GM18907 (cell line): ENCODE measurements around the gene CLIC3.
"Not testable (repeated sequence)": the region's sequence is repeated elsewhere in the genome, so short reads cannot be mapped to it uniquely, and the experiment has no call there.

Source experiments
- ATAC-seq: cut with Tn5 transposase; IDR thresholded peaks from one replicate; pipeline ENCODE4 v1.9.1; 2021; ENCODE audit warnings: mild to moderate bottlenecking, moderate library complexity; ENCODE audit not compliant: unreplicated experiment

The CLIC3 gene

DNA sequence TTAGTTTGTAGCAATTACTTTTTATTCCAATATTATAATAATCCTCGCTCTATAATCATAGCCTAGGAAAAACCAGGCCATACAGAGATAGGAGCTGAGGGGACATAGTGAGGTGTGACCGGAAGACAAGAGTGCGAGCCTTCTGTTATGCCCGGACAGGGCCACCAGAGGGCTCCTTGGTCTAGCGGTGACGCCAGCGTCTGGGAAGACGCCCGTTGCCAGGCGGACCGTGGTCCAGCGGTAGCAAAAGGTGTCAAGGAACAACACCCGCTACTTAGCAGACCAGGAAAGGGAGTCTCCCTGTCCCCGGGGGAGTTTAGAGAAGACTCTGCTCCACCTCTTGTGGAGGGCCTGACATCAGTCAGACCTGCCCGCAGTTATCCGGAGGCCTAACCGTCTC, 7.9 kb upstream of the CLIC3 start:
- not testable (repeated sequence) for ATAC-seq

DNA sequence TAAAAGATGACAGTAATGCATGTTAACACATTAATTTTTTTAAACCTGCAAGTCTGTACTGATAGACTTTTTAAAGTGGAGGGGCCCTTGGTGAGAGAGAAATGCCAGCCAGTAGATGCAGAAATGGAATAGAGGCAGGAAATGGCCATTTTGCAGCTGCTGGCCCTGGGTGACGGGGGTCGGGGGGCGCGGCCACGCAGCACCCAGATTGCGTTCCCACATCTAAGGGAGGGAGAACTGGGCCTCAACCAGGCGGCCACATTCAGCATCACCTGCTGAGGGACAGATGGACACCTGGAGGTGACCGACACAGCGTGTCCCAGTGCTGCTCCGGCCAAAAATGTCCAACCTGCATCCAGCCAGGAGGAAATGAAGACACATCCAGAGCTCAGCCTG, 6.3 kb upstream of the CLIC3 start:
- no peak for ATAC-seq

DNA sequence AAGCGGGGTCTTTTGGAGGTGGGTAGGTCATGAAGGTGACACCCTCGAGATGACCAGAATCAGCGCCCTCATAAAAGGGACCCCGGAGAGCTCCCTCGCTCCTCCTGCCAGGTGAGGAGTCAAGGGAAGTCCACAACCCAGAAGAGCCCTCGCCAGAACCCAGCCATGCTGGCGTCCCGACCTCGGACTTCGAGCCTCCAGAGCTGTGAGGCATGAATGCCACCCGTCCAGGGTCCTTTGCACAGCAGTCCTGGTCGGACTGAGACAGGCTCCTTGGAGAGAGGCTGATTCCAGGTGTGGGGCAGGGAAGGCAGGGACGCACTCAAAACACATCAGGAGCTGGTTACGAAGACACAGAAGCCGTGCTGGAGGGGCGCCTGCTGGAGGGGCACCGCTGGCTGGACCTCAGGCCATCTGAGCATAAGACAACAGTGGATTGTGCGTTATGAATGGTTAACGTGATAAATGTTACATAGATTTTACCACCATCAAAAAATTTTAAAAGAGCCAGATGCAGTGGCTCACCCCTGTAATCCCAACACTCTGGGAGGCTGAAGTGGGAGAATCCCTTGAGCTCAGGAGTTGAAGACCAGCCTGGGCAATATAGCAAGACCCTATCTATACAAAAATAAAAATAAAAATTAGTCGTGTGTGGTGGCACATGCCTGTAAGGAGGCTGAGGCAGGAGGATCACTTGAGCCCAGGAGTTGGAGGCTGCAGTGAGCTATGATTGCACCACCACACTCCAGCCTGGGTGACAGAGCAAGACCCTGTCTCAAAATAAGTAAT, 5.7 kb upstream of the CLIC3 start:
- ATAC-seq, result no peak

DNA sequence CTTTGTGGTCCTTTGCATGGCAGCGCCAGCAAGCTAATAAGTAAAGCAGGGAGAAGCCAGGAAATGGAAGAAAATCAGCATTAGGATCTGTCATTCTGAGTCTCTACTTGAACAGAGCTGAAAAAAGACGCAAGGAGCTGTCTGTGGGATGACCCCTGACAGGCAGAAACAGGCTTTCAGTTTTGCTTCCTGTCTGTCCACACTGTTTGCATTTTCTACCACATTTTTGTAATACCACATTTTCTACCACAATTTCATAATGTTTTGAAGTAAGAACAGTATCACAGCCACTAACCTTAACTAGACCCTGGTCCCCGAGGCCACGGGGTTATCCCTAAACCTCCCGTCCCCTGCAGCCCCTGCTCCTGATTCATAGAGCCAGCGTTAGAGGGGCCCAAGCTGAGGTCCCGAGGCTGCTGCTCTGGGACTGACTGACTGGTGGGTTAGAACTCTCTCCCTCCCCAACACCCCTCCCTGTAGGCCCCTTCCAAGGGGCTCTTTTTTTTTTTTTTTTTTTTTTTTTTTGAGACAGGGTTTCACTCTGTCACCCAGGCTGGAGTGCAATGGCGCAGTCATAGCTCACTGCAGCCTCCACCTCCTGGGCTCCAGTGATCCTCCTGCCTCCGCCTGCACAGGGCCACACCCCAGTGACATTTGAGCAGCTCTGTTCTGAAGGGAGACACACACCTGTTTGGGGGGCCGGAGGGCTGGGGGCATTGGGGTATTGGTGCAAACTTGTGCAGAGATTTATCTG, 4.0 kb upstream of the CLIC3 start:
- peak; percentile 65 for ATAC-seq

DNA sequence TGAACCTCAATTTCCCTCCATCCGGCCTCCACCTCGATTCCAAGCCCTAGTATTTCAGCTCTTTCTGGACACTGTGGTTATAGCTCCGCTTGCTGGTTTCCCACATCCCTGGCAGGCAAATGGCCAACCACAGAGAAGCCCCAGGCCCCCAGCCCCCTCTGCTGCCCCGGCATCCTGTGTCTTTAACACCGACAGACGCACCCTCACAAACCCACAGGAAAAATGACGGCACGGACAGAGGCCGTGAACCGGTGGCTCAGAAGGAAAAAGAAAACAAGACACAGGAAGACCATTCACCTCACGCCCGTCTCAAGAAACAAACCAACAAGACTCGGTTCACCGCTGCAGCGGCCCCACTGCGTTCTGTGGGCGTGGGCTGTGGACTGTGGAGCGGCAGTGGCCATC, 1.5 kb upstream of the CLIC3 start:
- ATAC-seq, result no peak

DNA sequence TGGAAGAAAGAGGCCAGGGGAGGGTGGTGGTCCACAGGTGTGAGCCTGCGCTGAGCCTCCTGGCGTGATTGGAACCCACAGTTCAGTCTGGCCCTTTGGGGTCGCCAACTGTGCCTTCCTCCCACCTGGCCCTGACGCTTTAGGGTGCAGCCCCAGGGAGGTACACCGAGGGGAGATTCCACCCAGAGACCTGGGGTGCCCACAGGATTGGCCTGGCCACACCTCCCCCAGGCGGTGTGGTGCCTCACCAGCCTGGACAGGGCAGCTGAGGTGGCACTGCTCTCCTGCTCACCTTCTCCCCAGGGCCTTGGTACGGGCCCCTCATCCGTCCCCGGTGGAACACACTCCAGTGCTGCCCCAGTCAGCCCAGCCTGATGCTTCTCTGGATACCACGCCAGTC, 1.0 kb upstream of the CLIC3 start:
- ATAC-seq, result no peak

DNA sequence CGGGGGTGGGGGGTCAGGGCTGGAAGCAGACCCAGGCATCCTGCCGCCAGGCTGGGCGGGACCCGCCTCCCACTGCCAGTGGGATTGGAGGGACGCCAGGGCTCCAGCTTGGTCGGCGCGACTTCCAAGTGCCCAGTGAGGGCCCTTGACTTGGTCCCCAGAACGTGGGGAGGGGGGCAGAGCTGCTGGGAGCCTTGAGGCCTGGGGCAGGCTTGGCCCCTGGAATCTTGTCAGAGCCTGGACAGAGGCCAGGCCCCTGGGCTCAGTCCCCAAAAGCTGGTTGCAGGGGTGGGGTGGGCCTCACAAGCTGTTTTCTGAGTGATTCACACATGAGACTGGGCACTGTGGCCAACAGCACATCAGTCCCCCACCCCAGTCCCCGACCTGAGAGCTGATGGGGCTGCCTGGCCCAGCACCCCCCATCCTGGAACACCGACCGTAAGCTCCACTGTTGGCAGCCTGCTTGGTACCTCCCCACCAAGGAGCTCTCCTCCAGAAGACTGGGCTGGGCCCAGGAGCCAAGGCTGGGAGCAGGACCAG, 526 bp downstream of the CLIC3 start:
- no peak for ATAC-seq

DNA sequence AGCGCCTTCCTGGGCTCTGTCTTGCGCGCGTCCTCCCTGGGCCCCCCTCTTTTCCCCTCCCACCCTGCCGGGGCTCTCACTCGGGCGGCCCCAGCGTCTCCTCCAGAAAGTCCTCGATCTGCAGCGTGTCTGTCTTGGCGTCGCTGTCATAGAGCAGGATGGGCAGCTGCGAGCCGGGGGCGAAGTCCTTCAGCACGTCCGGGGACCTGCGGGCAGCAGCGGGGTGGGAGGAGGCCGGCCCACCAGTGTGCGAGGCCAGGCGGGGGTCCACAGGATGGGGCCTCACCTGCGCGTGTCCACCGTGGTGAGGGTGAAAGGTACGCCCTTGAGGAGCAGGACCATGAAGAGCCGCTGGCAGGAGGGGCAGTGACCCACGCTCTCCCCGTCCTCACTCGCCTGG, 1.0 kb downstream of the CLIC3 start:
- ATAC-seq, result no peak

DNA sequence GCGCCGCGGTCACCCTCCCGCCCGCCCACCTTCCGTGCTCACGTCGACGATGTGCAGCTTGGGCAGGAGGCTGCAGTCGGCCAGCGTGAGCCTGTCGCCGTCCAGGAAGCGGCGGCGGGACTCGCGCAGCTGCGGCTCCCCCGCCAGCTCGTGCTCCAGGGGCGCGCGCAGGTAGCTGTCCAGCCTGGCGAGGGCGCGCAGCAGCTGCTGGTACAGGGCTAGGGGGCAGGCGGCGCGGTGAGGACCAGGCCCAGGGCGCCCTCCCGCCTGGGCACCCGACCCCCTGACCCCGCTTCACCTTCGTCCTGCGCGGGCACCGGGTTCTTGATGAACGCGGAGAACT, 1.5 kb downstream of the CLIC3 start:
- no peak for ATAC-seq

DNA sequence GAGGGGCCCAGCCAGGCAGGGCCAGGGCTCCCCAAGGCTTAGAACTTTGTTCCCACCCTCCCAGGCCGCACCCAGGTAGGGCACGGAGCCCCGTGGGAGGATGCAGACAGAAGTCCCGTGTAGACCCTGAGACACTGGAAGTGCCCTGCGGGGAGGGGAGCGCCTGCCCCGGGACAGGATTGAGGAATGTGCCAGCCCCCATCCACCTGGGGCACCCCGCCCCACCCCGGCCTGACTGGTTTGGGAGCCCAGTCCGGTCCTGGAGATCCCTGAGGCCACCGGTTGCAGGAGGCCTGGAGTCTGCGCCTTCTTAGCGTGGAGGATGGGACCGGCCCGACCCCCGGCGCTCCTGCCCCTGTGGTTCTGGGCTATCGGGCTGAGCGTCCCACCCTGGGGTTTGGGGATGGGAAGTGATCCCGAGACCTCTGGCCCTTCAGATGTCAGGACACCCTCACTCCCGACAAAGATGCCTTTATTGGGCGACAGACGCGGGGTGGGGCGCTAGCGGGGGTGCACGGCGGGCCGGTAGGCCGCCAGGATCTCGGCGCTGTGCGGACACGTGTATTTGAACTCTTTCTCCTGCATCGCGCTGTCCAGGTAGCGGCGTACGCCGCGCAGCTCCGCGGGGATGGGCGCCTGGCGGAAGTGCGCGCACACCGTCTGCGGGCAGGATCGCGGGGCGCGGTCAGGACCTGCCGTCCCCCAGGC, 2.0 kb downstream of the CLIC3 start:
- no peak for ATAC-seq

DNA sequence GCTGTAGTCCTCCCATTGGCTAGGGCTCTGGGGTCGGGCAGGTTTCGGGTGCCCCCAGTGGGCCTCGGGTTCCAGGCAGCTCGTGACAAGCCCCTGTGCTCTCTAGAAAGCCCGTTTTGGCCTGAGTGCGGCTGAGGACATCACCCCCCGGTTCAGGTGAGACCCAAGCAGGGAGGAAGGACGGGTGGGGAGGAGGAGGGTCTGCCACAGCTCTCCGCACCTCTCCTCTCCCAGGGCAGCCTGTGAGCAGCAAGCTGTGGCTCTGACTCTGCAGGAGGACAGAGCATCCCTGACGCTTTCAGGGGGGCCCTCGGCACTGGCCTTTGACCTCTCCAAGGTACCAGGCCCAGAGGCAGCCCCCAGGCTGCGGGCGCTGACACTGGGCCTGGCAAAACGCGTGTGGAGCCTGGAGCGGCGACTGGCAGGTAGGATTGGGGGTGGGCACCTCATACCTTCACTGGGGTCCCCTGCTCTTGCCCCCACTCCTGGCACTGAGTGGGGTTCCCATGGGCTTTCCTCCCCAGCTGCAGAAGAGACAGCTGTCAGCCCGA, 3.5 kb downstream of the CLIC3 start:
- peak; percentile 4 for ATAC-seq

DNA sequence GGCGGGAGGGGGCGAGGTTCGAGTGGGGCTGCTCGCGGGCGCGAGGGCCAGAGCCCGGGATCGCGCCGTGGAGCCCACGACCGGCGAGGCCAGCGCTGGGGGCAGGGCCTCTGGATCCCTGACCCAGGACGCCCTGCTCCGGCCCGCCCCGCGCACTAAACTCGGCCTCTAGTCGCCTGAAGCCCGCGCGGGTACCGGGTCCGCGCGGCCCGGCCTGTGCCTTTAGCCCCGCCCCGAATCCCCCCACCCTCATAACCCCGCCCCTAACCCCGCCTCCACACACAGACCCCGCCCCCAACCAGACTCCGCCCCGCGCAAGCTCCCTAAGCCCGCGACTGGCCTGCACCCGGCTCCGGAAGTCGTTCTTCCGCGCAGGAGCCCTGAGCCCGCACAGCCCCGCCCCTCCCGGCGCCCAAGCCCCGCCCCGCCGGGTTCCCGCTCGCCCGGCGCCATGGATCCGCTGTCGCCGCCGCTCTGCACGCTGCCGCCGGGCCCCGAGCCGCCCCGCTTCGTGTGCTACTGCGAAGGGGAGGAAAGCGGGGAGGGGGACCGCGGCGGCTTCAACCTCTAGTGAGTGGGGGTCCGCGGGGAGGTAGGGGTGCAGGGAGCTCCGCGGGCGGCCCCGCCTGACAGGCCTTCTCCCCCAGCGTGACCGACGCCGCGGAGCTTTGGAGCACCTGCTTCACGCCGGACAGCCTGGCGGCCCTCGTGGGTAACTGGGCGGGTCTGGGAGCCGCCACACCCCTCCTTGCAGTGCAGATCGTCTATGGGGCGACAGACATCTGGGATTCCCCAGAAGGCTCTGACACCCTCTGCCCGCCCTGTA, 4.2 kb downstream of the CLIC3 start, which contains the start of gene PAXX:
Gene PAXX (plus strand): TSS at position 430 of the 826 bp plus-strand sequence. CDS start 22 bp downstream, at position 452.
- peak; percentile 75 for ATAC-seq

DNA sequence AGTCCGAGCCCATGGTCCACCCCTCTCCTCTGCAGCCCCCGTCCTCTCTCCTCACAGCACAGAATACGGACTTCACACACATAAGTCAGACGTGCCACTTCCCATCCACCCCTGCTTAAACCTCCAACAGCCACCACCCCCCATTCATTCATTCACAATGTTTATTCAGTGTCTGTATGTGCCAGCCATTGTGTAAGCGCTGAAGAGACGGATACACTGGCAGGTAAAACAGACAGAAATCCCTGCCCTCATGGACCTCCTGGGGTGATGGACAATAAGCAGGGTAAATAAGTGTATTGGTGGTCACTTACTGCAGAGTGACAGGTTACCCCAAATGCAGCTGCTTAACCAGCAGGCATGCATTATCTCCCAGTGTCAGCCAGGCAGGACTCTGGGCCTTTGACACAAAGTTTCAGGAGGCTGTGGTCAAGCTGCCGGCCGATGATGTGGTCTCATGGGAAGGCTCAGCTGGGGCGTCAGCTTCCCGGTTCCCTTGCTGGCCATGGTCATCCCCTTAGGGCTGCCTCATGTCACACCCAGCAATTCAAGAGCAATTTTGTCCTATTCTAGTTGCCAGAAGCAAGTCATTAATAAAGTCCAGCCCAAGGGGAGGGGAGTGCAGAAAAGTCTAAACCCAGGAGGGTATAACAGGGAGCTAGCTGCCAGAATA, 6.0 kb downstream of the CLIC3 start:
- no peak for ATAC-seq

DNA sequence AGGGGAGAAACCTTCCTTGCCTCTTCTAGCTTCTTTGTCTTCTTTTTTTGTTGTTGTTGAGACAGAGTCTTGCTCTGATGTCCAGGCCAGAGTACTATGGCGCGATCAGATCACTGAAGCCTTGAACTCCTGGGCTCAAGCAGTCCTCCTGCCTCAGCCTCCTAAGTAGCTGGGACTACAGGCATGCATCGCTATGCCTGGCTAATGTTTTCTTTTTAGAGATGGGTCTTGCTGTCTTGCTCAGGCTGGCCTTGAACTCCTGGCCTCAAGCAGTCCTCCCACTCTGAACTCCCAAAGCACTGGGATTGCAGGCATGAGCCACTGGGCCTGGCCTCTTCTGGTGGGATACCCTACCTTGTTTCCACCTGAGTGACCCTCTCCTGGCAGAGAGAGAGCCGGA, 7.5 kb downstream of the CLIC3 start:
- no peak for ATAC-seq

DNA sequence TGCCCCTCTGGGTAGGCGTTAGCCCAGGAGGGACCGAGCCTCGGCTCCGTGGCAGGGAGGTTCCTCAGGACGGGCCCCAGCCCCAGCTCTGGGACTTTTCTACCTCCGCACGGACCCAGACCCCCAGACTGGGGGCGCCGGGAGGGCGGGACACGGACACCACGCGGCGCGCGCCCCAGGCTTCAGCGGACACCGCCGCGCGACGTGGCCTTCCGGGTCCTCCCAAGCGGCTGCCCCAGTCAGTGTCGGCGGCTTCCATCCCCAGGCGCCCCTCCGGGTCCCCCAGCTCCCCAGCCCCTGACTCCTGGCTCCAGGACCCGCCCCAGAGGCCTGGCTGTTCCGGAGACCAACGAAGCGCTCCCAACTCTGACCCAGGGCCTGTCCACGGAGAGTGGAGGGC, 10.5 kb downstream of the CLIC3 start:
- ATAC-seq, result no peak

DNA sequence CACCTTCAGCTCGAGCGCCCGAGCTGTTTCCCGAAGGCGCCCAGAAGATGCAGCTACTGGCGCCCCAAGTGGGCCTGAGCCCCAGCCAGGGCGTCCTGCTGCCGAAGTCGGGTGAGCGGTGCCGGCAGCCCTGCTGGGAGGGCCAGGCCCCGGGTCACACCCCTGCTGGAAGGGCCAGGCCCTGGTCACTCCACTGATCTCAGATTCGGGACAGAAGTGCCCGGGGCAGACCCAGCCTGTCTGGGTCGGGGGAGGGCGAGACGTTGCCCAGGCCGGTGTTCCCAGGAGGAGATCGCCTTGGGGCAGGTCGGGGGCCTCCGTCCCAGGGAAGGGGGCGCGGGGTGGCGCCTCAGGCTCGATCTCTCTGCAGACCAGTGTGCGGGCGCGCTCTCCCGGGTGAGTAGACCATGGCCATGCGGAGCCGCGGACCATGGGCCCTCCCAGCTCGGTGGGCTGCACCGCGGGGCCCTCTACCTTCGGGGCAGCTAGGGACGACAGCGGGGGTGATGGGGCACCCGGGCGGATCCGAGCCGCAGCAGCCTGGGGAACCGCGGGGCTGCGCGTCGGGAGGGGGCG, 11.3 kb downstream of the CLIC3 start:
- no peak for ATAC-seq

DNA sequence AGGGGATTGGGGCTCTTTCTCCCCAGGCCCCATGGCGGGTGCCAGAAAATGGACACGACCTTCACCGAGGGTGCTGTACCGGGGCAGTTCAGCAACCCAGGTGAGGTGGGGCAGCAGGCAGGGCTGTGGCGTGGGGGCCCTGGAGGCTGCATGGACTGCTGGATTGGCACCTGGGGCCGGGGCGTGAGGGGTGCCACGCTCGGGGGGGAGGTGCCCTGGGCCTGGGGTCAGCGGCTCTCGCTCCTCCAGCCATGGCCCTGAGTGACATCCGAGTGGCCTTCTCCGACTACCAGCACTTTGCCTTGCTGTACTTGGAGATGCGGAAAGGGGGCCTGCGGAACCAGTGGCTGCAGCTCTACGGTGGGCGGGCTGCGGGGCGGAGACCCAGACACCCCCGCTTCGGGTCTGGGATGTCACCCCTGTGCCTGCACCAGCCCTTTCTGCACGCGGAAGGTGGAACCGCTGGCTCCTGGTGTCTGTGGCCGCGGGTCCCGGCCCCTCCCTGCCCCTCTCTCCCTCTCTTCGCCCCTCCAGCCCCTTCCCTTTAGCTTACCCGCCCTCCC, 11.8 kb downstream of the CLIC3 start:
- ATAC-seq, result no peak

DNA sequence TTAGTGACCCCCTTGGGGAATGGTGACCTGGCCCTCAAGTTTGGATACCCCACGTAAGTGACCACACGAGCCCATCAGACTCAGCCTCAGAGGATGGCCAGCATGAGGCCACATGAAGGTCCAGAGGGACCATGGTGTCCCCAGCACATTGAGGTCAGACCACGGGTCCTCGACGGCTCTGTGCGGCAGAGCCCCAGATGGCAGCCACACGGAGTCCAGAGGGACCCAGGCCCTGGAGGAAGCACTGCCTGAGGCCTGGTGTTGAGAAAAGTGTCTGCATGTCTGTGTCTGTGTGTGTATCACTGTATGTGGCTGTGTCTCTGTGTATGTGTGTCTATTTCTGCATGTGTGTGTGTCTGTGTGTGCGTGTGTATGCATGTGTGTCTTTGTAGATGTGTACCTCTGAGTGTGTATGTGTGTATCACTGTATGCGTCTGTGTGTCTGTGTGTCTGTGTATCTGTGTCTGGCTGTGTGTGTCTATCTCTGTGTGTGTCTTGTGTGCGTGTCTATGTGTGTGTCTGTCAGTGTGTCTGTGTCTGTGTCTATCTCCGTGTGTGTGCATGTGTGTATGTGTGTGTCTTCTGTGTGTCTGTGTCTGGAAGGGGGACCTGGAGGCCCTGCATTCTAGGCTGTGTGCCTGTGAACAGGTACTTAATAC, 12.6 kb downstream of the CLIC3 start:
- no peak for ATAC-seq

DNA sequence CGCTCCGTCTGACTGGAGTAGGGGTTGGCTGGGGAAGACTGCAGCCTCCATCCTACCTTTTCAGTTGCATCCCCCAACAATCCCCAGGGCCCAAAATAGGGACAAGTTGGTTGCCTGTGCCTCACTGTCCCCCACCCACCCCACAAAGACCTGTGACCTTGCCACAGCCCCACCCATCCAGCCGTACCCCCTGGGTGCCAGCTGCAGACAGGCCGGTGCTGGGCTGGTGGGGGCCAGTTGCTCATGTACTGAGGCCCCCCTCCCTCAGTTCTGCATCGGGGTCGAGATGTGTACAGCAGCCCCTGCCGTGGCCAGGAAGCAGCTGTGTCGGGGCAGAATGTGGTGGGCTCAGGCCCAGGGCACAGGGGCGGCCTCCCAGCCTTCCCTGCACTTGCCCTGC, 13.2 kb downstream of the CLIC3 start:
- ATAC-seq, result no peak
